SIG-M5 (cell line): ENCODE data around the gene PAX6.
A peak's percentile ranks its signal among the peaks of the same experiment; 100 is the strongest.

Experiments used
- DNase-seq: peaks from one replicate; lab custom pipeline; 2025; lab: John Stamatoyannopoulos, UW

Gene PAX6

GRCh38 chr11:31810779-31811647, at the start of gene PAX6:
PAX6 (minus strand) TSS chr11:31811322; CDS start chr11:31806411, 4,911 bp downstream.
- peak; percentile 65 for DNase-seq

- no peak for DNase-seq
Observed at GRCh38 chr11:31860391-31860790, 49.3 kb upstream of the PAX6 start.

- DNase-seq = no peak
Observed at GRCh38 chr11:31856248-31856647, 45.1 kb upstream of the PAX6 start.

- DNase-seq = no peak
Observed at GRCh38 chr11:31855466-31855865, 44.3 kb upstream of the PAX6 start.

- DNase-seq = no peak
Observed at GRCh38 chr11:31850365-31850764, 39.2 kb upstream of the PAX6 start.

GRCh38 chr11:31847761-31848160, 36.6 kb upstream of the PAX6 start:
- DNase-seq = no peak

- DNase-seq = no peak
Observed at GRCh38 chr11:31845331-31845730, 34.2 kb upstream of the PAX6 start.

- DNase-seq = no peak
Observed at GRCh38 chr11:31844351-31844750, 33.2 kb upstream of the PAX6 start.

GRCh38 chr11:31841435-31841834, 30.3 kb upstream of the PAX6 start:
- DNase-seq = no peak

GRCh38 chr11:31834237-31834636, 23.1 kb upstream of the PAX6 start:
- no peak for DNase-seq

- no peak for DNase-seq
Observed at GRCh38 chr11:31830406-31830805, 19.3 kb upstream of the PAX6 start.

GRCh38 chr11:31828217-31828616, 17.1 kb upstream of the PAX6 start:
- DNase-seq = no peak

- no peak for DNase-seq
Observed at GRCh38 chr11:31827455-31828206, 16.5 kb upstream of the PAX6 start.

GRCh38 chr11:31826536-31827438, 15.7 kb upstream of the PAX6 start:
- DNase-seq = no peak

- no peak for DNase-seq
Observed at GRCh38 chr11:31825838-31826484, 14.8 kb upstream of the PAX6 start.

- DNase-seq = no peak
Observed at GRCh38 chr11:31824879-31825837, 14.0 kb upstream of the PAX6 start.

- no peak for DNase-seq
Observed at GRCh38 chr11:31824332-31824878, 13.3 kb upstream of the PAX6 start.

GRCh38 chr11:31823644-31824331, 12.7 kb upstream of the PAX6 start:
- DNase-seq = no peak

- no peak for DNase-seq
Observed at GRCh38 chr11:31822927-31823643, 12.0 kb upstream of the PAX6 start.
